HUDEP-2 (cell line): ENCODE data around the gene GULP1.

Experiments used
- DNase-seq, 76 experiments: peaks; one replicate each; lab custom pipeline; 2025; ENCODE audit not compliant: unreplicated experiment in 76 of 76; lab: John Stamatoyannopoulos, UW

Gene GULP1

DNA sequence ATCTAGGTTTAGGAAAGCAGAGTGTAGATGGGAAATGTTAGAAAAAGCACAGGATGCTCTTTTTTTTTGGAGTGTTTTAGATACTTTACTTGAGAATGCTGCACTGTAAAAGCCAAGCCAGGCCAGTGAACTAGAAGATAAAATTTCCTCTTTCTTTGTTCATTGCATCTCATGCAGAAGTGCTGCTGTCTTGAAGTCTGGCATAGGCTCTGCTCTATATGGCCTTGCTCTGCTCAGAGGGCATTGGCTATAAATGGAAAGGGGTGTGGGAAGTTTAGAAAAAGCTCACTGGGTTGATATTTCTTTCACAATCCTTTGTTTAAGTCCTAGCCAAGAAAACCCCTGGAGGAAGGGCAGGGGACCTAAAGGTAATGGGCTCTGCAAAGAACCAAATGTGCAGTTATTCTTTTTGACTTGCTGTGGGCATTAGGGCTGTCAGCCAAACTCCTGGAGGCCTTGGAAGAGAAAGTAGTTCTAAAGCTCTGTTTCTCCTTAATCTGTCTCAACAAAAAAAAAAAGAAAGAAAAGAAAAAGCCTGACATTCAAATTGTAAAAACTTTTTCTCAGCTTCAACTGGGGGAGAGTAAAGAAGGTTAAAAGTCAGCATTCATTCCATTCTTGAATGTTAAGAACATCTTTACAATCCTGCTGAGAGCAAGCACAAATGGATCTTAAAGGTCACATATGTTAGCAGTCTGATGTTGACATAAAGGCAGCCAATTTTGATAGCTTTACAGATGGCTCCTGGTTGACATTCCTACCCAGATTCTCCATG lies 338.3 kb downstream of the GULP1 start:
- no peak for DNase-seq

DNA sequence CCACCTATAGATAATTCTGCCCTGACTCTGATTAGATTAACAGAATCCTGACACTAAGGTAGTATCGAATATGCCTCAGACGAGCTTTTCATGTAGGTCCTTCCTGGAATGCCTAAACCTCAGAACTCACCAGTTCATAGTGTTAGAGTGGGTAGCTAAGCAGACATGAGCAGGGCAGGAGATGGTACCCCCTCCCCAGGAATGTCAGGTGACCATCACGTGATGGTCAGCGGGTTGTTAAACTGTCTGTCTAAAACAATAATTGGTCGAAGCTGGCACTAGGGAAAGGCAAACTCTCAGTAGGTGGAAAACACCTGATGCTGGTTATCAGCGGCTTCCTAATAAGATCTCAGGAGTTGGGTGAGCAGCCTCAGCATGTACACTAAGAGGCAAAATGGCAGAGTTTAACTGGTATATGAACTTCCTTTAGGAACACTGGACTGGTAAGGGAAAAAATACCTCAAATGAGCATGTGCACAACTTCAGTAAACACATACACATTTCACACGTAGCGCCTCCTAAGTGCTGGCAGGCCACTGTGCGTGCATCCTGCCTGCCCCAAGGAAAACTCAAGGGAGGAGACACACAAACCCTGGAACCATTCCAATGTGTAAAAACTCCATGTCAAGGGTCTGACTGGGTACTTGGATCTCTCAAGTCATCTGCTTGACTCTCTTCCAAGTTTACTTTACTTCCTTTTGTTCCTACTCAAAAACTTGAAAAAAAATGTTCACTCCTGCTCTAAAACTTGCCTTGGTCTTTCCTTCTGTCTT lies 339.5 kb downstream of the GULP1 start:
- DNase-seq = no peak

DNA sequence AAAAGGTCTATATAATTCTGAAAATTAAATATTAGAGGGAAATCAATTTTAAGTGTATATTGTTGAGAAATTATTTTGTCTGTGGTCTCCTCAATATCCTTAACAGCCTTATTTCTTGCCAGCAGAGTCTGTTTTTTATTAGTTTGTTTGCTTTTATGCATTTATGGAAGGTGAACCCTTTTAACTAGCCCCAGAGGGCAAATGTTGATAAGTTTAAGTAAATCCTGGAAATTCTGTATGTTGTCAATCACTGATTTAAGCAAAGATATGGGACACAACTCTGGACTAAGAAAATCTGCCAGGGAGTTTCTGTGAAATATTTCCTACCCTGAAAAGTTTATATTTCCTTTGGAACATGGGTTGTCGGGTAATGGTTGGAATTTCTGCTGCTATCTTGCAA lies 343.0 kb downstream of the GULP1 start:
- no peak for DNase-seq
